Renal pelvis (tissue), 4 donors: ENCODE data around the gene PDIA6. TPM values are rescaled to one million over a fixed set of nuclear protein-coding genes. Genes with fewer than 3 reads are reported as not detected.
"Not testable (repeated sequence)": the region's sequence is repeated elsewhere in the genome, so short reads cannot be mapped to it uniquely, and the experiment has no call there.

Experiments
- DNase-seq: peaks from one replicate; pipeline ENCODE4 v3.0.0-alpha.2; 2013
- polyA plus RNA-seq, 3 donors: library from polyadenylated mRNA; unstranded; fragments of 120-200 nt; gene quantifications; one replicate each; pipeline ENCODE4 v1.2.1, GENCODE V29; 2013; ENCODE audit not compliant: insufficient read length in 3 of 3

The PDIA6 gene
- polyA plus RNA-seq, 3 donors, result 330 to 372 (median 332) TPM

- no peak for DNase-seq
These were observed 26.2 kb downstream of the PDIA6 start for GRCh38 chr2:10786240-10786982.

GRCh38 chr2:10785260-10785659, 27.3 kb downstream of the PDIA6 start:
- no peak for DNase-seq

- no peak for DNase-seq
These were observed 27.9 kb downstream of the PDIA6 start for GRCh38 chr2:10784719-10785118.

- no peak for DNase-seq
These were observed 29.2 kb downstream of the PDIA6 start for GRCh38 chr2:10783421-10783820.

- no peak for DNase-seq
These were observed 30.8 kb downstream of the PDIA6 start for GRCh38 chr2:10781746-10782145.

- not testable (repeated sequence) for DNase-seq
These were observed 31.8 kb downstream of the PDIA6 start for GRCh38 chr2:10780821-10781220.

GRCh38 chr2:10780491-10780820, 32.1 kb downstream of the PDIA6 start:
- no peak for DNase-seq

GRCh38 chr2:10779776-10780490, 32.7 kb downstream of the PDIA6 start:
- DNase-seq, result no peak

- no peak for DNase-seq
These were observed 33.9 kb downstream of the PDIA6 start for GRCh38 chr2:10778724-10779115.

- no peak for DNase-seq
These were observed 34.5 kb downstream of the PDIA6 start for GRCh38 chr2:10777842-10778723.

- DNase-seq, result no peak
These were observed 35.3 kb downstream of the PDIA6 start for GRCh38 chr2:10777111-10777841.

GRCh38 chr2:10776231-10776977, 36.2 kb downstream of the PDIA6 start:
- DNase-seq, result no peak

GRCh38 chr2:10775831-10776230, 36.8 kb downstream of the PDIA6 start:
- DNase-seq, result no peak

- no peak for DNase-seq
These were observed 37.4 kb downstream of the PDIA6 start for GRCh38 chr2:10775021-10775780.

GRCh38 chr2:10774394-10774793, 38.2 kb downstream of the PDIA6 start:
- no peak for DNase-seq

- DNase-seq, result no peak
These were observed 38.7 kb downstream of the PDIA6 start for GRCh38 chr2:10773821-10774341.

GRCh38 chr2:10772868-10773215, 39.7 kb downstream of the PDIA6 start:
- DNase-seq, result no peak

- DNase-seq, result no peak
These were observed 40.3 kb downstream of the PDIA6 start for GRCh38 chr2:10772201-10772867.

- DNase-seq, result no peak
These were observed 40.8 kb downstream of the PDIA6 start for GRCh38 chr2:10771786-10772185.
